NCI-H446 (cell line): ENCODE measurements around the gene PIM3.
"Not testable (repeated sequence)": the region's sequence is repeated elsewhere in the genome, so short reads cannot be mapped to it uniquely, and the experiment has no call there.

Experiments
- DNase-seq, 2 experiments: peaks; one replicate each; lab custom pipeline; 2025; lab: John Stamatoyannopoulos, UW

The PIM3 gene

DNA sequence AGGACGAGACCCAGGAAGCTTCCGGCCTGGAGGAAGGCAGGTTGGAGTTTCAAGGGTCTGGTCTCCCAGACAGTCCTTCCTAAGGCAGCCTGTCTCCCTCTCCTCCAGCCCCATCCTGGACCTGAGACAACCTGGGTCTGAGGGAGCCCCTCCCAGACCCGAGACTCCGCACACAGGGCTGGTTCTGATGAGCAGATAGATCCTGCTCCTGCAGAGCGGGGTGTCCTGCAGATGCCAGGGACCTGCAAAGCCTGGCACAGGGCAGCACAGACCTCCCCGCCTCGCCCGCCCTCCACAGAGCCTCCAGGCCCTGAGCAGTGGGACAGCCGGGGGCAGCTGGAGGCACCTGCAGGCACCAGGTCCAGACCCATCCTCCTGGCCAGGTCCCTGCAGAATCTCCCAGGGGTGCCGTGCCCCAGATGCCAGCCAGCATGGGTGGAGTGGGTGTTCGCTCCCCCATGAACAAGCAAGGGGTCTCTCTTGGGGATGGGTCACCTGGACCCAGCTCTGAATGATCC is 7.8 kb downstream of the PIM3 start:
- no peak for DNase-seq

DNA sequence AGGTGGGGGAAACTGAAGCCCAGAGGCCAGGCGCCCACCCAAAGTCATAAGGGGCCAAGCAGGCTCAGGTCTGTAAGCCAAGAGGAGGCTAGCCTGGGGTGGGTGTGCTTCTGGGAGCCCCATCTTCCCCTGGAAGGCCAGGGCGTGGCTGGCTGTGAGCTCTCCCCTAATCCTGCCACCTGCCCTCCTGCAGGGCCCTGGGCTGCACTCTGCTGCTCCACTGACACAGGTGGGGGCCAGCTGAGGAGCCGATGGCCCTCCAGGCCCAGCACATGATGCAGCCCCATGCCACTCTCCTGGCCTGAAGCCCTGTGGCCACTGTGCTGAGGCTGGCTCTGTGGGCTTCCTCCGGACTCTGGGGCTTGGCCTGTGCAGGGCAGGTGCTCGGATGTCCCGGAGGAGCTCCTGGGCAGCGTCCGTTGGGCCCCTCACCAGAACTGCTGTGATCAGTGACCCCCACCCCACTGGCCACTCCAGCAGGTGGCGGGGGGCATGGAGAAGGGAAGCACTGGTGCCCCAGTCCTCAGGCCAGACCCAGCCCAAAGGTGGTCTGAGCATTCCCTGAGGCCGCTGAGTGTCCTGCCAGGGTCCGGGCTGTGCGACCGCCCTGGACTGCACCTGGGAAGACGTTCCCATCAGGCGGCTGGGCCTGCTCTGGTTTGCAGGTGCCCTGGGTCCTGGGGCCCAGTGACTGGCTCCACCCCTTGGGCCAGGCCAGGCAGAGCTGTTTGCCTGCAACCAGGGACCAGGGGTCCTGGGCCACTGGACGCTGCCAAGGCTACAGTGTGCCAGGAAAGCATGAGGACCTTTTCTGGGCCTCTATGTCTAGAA is 8.5 kb downstream of the PIM3 start:
- no peak for DNase-seq

DNA sequence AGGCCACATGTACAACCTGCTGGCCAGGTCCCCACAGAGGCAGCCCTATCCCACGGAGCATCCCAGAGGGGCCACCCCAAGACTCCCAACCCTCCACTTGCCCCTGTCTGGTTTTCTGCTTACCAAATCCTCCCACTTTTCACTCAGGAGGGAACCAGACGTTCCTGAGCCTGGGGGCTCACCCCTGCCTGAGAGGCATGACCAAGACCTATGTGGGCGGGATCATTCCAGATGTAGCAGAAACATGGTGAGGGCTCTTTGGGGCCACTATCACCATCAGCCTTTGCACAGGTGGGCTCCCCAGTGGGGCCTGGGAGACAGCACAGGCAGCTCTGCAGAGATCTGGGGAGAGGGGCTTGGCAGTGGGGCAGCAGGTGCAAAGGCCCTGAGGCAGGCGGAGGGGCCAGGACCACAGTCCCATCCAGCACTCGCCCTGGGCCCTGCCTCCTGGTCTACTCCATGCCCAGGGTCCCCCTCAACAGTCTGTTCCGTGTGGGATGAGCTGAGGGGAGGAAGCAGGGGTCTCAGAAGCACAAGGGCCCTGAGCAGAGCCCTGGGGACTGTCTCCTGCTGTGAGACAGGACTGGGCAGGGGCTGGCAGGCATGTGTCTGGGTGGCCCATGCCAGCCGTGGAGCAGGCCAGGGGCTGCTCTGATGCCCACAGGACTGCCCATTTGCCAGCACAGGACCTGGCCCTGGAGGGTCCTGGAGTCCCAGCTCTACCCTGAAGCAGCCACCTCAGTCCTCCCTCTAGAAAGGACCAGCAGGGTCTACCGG is 9.4 kb downstream of the PIM3 start:
- no peak for DNase-seq

DNA sequence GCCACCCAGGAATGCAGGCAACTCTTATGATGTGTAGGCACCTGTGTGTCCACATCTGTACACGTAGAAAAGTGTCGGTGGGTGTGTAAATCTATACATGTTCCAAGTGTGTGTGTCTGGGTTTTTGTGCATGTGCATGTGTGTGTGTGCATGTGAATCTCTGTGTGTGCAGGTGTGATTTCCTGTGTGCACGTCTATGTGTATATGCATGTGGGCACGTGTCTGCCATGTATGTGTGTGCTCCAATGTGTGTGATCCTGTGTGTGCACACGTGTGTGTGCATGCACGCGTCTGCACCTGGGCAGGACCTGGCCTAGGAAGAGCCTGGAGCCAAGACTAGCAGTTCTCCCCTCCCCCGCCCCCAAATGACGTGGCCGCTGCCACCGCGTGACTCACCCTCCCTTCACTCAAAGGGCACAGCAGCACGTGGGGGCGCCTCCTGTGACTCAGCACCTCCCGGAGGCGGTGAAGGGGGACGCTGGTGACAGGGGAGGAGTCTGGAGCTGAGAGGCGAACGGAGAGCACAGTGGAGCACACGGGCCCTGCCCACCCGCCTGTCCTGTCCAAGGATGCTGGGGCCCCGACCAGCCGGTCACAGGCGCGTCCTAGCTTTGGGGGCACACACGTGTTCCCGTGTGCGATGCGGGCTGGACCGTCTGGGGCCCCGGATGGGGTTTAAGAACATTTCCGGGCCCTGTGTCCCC is 10.1 kb downstream of the PIM3 start:
- peak in 1 of 2 experiments; percentile 18 for DNase-seq

DNA sequence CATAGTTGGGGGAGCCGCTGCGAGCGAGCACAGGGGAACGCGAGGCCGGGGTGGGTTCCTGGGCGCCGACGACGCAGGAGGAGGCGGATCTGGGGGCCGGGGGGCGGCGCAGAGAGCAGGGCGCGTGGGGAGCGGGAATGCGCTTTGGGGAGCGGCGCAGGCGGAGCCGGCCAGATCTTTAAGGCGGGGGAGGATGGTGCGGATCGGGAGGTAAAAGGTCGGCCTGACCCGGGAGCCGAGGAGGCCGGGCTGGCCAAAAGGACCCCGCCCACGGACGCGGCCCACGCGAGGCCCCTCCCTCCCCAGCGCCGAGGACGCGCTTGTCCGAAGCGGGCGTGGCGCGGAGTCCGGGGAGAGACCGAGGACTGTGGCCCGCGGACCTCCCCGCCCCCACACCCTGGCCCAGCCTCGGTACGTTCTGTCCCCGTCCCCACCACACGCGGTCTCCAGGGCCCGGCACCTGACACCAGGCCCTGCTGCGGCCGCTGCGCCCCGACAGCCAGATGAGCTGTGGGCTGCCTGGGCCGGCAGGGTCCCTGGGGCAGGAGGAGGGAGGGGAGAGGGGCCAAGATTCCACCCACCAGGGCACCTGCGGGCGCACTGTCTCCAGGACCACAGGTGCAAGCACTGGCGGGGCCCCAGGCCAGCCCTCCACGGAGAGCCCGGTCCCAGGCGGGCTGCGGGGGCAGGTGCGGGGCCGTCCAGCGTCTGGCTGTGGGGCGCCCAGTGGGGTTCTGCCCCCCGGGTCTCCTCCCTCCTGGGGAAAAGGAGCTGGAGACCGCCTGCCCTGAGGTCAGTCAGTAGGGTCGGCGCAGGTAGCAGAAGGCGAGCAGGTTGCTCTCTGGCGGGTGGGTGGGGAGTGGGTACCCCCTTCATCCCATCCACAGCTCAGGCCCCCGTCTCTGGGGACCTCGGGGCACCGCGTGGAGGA is 10.9 kb downstream of the PIM3 start:
- no peak for DNase-seq

DNA sequence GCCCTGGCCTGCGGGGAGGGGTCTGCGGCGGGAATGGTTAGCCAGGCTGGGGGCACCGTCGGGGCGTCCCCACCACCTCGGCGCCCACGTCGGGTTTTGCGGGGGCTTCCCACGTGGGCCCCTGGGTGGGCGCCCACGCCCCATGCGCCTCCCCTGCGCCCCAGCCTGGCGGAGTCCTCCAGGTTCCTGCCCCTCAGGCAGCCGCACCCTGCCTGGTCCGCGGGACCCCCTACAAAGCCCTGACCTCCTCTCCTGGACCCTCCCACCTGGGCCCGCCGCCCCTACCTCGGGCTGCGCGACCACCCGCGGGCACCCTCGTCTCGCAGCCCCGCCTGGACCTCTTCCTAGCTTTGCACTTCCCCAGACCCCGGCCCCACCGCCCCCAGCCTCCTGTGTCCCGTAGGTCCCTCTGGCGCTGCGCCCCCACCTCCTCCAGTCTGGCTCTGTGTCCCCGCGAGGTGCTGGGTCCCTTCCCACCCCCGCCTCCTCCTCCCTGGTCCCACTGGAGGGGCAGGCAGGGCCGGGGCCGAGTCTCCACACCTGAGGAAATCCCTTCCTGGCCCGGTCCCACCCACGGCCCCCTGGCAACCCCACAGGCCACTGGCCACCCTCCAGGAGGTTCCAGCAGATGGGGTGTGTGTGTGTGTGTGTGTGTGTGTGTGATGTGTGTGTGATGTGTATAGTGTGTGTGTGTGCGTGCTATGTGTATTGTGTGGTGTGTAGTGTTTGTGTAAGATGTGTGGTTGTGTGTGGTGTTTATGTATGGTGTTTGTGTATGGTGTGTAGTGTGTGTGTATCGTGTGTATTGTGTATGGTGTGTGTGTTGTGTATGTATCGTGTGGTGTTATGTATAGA is 11.8 kb downstream of the PIM3 start:
- DNase-seq = no peak

DNA sequence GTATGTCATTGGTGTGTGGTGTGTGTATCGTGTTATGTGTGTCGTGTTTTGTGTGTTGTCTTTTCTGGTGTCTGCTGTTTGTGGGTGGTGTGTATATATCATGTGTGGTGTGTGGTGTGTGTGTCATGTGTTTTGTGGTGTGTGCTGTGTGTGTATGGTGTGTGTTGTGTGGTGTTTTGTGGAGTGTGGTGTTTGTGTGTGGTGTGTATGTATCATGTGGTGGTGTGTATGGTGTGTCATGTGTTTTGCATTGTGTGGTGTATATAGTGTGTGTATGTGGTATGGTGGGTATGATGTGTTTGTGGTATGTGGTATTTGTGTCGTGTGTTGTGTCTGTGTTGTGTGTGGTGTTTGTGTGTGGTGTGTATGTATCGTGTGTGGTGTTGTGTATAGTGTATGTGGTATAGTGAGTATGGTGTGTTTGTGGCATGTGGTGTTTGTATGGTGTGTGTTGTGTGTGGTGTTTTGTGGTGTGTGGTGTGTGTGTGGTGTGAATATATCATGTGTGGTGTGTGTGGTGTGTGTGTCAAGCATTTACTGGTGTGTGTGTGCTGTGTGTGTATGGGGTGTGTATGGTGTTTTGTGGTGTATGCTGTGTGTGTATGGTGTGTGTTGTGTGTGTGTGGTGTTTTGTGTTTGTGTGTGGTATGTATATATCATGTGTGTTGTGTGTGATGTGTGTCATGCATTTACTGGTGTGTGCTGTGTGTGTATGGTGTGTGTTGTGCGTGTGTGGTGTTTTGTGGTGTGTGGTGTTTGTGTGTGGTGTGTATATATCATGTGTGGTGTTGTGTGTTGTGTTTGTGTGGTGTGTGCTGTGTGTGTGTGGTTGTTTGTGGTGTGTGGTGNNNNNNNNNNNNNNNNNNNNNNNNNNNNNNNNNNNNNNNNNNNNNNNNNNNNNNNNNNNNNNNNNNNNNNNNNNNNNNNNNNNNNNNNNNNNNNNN is 12.7 kb downstream of the PIM3 start:
- no peak for DNase-seq

DNA sequence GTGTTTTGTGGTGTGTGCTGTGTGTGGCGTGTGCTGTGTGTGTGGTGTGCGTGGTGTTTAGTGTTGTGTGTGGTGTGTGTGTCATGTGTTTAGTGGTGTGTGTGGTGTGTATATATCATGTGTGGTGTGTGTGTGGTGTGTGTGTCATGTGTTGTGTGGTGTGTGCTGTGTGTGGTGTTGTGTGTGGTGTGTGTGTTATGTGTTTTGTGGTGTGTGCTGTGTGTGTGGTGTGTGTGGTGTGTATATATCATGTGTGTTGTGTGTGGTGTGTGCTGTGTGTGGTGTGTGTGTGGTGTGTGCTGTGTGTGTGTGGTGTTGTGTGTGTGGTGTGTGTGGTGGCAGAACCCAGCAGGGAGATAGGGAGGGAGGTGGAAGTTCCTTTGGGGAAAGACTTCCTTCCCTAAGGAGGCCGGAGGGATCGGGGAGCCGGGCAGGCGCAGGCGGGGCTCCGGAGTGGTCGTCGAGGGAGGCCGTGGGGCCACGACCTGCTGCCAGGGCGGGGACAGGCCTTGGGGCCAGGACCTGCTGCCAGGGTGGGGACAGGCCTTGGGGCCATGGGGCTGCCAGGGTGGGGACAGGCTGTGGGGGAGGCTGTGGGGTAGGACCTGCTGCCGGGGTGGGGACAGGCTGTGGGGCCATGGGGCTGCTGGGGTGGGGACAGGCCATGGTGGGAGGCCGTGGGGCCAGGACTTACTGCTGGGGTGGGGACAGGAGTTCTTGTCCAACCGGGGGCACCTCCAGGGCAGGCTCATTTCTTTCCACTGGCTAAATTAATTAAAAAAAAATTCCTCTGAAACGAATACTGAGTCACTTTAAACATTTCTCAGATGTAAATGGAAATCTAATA is 15.2 kb downstream of the PIM3 start:
- no peak for DNase-seq

DNA sequence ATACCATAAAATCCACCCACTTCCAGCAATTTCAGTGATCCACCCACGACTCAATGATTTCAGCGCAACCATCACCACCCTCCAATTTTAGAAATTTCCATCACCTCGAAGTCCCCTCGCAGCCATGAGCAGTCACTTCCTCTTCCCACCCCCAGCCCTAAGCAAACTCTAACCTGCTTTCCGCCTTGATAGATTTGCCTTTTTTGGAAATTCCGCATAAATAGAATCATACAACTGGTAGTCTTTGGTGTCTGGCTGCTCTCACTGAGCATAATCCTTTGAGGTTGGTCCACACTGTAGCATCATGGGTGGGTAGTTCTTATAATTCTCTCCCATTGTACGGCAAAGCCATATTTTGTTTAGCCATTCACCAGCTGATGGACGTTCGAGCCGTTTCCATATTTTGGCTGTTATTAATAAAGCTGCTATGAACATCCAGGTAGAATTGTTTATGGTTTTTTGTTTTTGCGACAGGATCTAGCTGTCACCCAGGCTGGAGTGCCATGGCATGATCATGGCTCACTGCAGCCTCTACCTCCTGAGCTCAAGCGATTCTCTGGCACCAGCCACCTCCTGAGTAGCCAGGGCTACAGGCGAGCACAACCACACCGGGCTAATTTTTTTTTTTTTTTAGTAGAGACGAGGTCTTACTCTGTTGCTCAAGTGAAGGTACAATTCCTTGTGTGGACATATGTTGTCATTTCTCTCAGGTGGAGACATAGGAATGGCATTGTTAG is 16.0 kb downstream of the PIM3 start:
- no peak for DNase-seq

DNA sequence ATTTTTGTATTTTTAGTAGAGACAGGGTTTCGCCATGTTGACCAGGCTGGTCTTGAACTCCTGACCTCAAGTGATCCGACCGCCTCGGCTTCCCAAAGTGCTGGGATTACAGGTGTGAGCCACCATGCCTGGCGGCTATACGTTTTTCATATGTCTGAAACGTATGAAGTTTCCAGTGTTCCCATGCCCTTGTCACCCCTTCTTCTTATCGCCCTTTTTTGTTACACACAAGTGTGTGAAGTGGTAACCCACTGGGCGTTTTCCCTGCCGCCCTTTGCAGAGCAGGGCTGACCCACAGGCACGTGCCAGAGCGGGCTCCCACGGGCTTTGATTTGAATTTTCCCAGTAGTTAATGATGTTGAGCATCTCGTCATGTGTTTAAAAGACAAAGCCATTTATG is 17.0 kb downstream of the PIM3 start:
- no peak for DNase-seq

DNA sequence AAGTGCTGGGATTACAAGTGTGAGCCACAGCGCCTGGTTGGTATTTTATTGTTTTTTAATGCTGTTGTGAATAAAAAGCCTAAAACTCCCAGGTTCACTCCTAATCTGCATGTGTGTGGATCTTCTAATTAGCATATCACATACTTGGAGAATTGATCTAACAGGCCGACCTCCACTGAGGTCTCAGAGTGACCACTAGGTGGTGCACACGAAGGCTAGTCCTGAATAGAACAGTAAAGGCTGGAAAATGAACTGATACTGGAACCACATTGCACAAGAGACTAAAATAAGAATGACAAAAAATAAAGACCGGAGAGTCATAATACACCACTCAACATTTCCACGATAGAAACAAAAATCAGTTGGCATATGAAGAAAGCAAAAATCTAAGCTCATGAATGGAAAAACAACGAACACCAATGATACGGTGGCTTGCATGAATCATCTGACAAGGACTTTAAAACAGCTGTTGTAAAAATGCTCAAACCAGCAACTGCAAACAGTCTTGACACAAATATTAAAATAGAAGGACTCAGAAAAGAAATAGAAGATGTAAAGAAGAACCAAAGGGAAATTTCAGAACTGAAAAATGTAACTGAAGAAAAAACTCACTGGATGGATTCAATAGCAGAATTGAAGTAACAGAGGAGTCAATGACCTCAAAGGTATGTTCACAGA is 19.2 kb downstream of the PIM3 start:
- no peak for DNase-seq

DNA sequence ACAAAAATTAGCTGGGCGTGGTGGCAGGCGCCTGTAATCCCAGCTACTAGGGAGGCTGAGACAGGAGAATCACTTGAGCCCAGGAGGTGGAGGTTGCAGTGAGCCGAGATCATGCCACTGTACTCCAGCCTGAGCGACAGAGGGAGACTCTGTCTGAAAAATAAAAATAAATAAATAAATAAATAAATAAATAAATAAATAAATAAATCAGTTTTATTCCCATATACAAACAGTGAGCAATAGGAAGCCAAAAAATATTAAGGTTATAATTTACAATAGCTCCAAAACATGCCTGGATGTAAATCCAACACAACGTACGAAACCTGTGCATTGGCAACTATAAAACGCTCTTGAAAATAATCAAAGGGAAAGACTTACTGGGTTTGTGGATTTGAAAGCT is 21.2 kb downstream of the PIM3 start:
- DNase-seq = not testable (repeated sequence)

DNA sequence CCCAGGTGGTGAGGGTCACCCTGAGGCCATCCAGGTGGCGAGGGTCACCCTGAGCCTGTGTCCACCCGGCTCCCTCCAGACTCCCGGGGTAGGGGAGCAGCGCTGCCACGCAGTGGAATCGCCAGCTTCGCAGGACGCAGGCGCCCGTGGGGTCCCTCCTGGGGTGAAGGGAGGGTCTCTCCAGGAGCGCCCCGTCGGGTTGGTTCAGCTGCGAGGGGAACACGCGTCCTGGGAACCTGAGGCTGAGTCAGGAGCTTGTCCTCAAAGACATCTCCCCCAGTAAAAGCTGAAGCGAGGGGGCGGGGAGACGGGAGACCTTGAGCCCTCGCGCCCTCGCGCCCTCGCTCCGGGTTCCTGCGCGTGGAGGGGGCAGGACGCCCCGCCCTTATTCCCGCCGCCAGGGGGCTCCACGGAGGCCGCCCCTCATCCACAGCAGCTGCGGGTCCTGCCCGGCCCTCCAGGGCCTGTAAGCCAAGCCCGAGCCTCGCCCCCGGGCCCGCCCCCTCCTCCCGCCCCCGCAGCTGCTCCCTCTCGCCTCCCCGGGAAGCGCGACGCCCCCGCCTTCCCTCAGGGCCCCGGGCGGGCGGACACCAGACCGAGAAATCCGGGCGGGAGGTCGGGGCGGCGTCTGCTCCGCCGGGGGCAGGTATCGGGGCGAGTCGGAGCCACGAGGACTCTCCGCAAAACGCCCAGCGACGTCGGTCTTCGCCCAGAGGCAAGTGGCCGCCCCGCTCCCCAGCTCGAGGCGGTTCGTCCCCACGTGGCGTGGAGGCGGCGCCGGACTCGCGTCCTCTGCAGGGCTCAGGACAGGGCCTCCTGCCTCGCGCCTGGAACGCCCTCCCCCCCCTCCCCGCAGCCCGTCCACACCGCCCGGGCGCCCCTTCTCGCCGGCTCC is 22.8 kb downstream of the PIM3 start:
- DNase-seq = no peak

DNA sequence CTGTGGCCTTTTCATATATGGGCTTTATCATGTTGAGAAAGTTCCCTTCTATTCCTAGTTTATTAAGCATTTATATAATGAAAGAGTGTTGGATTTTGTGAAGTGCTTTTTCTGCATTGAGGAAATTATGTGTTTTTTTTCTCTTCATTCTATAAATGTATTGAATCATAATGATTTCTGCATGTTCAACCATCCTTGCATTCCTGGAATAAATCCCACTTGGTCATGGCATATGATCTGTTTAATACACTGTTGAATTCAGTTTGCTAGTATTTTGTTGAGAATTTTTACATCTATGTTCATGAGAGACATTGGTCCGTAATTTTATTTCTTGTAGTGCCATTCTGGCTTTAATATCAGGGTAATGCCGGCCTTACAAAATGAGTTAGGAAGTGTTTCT is 25.8 kb downstream of the PIM3 start:
- DNase-seq = no peak

DNA sequence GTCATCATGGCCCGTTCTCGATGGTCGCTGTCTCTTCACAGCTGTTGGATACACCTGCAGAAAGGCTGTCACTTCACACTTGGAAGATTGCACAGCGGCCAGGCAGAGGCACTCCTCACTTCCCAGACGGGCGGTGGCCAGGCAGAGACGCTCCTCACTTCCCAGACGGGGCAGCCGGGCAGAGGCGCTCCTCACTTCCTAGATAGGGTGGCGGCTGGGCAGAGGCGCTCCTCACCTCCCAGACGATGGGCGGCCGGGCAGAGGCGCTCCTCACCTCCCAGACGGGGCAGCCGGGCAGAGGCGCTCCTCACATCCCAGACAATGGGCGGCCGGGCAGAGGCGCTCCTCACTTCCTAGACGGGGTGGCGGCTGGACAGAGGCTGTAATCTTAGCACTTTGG is 29.3 kb downstream of the PIM3 start:
- not testable (repeated sequence) for DNase-seq

DNA sequence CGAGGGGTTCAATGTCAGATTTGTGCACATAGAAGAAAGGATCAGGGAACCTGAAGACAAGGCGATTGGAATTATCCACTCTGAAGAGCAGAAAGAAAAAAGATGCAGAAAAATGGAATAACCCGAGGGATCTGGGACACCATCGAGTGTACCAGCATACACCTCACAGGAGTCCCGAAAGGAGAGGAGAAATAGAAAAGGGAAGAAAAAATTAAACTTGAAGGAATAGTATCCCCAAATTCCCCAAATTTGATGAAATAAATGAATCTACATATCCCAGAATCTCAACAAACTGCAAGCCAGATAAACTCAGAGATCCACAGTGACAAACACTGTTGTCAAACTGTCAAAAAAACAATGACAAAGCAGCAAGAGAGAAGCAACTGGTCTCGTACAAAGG is 30.6 kb downstream of the PIM3 start:
- DNase-seq = no peak
